NCI-H2196 (cell line): Measurements from ENCODE around the gene PARP16.
A peak's percentile ranks its signal among the peaks of the same experiment; 100 is the strongest.

Experiments used
- DNase-seq: peaks from one replicate; lab custom pipeline; 2025; ENCODE audit not compliant: unreplicated experiment; lab: John Stamatoyannopoulos, UW

The PARP16 gene

DNA sequence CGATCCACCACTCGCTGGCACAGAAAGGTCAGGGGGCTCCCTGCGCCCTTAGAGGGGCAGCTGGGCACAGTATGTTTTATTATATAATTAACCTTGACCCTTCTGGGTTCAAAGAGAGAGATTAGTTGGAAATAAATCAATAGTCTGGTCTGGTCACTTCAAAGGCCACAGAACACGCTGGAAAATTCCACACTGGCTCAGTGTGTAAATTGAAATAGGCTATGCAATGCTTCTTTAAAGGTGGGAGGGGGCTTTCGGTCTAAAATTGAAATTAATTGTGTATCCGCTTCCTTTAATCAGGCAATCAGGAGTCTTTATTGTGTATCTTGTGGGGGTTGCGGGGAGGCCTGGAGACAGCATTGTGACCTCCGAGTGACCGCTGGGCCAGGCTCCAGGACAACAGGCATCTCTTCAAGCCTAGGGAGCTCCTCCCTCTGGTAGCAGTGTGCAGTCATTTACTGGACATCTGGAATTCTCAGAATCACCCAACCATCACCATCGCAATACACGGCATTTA lies 25.8 kb upstream of the PARP16 start:
- no peak for DNase-seq

DNA sequence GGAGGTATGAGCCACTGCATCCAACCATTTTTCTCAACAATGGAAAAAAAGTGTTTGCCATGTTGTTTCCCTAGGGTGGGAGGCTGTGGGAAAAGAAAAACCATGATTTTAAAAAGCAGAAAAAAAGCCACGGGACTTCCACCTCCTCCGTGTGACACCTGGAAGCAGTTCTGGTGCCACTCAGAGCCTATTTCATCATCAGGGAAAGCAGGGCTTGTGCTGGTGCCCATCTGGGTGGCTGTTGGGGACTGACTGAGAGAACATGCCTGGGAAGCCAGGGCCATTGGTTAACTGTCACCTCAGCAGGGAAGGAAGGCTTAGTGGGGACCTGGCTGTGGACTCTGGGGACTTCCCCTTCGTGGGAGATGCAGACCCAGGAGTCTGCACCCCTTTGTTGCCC lies 25.1 kb upstream of the PARP16 start:
- DNase-seq, result no peak

DNA sequence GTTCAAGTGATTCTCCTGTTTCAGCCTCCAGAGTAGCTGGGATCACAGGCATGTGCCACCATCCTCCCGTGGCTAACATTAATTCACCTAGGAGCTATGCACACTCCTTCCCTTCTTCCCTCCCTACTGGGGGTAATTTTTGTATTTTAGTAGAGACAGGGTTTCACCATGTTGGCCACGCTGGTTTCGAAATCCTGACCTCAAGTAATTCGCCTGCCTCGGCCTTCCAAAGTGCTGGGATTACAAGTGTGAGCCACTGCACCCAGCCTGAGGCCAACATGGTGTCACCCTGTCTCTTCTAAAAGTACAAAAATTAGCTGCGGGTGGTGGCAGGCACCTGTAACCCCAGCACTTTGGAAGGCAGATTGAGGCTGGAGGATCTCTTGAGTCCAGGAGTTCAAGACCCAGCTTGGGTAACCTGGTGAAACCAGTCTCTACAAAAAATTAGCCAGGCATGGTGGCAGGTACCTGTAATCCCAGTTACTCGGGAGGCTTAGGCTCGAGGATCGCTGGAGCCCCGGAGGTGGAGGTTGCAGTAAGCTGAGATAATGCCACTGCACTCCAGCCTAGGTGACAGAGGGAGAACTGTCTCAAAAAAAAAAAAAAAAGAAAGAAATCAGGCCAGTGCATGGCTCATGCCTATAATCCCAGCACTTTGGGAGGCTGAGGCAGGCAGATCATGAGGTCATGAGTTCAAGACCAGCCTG lies 23.9 kb upstream of the PARP16 start:
- DNase-seq, result no peak

DNA sequence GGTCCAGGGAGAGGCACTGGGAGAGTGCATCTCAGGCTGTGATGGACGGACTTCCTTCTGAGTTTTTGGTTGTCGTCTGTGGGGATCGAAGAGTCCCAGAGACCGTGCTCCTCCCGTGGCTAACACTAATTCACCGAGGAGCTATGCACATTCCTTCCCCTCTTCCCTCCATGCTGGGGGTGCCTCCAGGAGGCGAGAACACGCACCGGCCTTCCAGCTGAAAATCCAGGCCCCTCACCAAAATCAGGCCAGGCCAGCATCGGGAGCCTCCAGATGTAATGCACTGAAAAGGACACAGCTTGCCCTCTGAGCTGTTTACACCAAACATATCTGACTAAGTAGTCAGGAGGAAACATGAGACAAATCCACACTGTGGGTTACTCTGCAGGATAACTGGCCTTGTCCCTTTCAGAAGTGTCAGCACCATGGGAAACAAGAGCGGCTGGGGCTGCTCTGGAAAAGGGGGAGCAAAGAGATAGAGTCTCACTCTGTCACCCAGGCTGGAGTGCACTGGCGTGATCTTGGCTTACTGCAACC lies 23.3 kb upstream of the PARP16 start:
- DNase-seq, result no peak

- no peak for DNase-seq
Measured at GRCh38 chr15:65307978-65308377, 21.3 kb upstream of the PARP16 start.

DNA sequence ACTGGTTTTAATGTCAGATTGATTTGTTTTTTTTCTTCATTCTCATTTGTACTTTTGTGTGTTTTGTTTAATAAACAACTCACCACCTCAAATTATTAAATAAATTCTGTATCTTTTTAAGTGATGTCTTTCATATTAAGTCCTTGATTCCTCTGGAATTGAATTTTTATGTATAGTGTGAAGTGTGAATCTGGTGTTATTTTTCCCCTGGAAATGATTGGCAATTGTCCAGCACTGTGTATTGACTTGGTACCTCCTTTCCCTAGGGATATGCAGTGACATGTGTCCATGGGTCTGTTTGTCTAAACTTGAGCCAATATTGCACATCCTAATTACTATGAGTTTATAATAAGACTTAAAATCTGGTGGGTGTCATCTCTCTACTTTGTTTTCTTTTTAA lies 19.9 kb upstream of the PARP16 start:
- DNase-seq, result no peak

GRCh38 chr15:65305776-65306175 lies 19.1 kb upstream of the PARP16 start:
- DNase-seq, result no peak

GRCh38 chr15:65305150-65305758 lies 18.6 kb upstream of the PARP16 start:
- peak; percentile 39 for DNase-seq

GRCh38 chr15:65304381-65305149 lies 17.9 kb upstream of the PARP16 start, which contains the start of gene RNU5B-1:
Gene RNU5B-1, plus strand, starts transcription at chr15:65304677.
- DNase-seq, result peak; percentile 76

DNA sequence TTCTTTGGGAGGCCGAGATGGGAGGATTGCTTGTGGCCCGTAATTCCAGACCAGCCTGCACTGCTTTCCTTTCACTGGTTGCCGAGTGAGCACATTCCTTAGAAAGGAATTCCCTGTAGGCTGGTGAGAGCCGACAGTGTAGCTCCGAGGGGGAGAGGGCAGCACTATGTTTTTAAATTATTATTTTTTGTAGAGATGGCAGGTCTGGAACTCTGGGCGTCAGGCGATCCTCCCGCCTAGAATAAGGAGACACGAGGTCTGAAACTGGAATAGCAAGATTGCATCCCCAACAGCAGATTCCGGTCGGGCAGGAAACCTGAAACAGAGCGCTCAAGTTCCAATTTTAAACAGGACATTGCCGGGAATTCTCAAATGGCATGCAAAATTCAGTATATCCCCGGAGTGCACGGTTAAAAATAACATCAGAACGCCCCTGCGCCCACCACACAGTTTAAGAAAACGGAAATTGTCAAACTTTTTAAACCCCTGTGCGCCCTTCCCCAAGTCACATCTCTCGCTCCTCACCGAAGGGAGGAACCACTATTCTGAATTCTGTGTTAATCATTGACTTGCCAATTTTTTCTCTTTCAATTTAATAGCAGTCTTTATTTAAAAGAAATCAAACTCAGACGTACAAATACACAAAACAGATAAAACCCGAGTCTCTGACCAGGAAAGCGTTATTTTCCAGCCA lies 17.2 kb upstream of the PARP16 start:
- peak; percentile 29 for DNase-seq

GRCh38 chr15:65302061-65302460 lies 15.4 kb upstream of the PARP16 start:
- DNase-seq, result no peak

GRCh38 chr15:65300924-65301441 lies 14.3 kb upstream of the PARP16 start:
- no peak for DNase-seq

GRCh38 chr15:65298731-65299130 lies 12.0 kb upstream of the PARP16 start:
- no peak for DNase-seq

- DNase-seq, result no peak
Measured at GRCh38 chr15:65292938-65293518, 6.3 kb upstream of the PARP16 start.

- no peak for DNase-seq
Measured at GRCh38 chr15:65290228-65290627, 3.5 kb upstream of the PARP16 start.

GRCh38 chr15:65289261-65289854 lies 2.7 kb upstream of the PARP16 start:
- DNase-seq, result no peak

GRCh38 chr15:65287520-65287855 lies 805 bp upstream of the PARP16 start:
- no peak for DNase-seq

DNA sequence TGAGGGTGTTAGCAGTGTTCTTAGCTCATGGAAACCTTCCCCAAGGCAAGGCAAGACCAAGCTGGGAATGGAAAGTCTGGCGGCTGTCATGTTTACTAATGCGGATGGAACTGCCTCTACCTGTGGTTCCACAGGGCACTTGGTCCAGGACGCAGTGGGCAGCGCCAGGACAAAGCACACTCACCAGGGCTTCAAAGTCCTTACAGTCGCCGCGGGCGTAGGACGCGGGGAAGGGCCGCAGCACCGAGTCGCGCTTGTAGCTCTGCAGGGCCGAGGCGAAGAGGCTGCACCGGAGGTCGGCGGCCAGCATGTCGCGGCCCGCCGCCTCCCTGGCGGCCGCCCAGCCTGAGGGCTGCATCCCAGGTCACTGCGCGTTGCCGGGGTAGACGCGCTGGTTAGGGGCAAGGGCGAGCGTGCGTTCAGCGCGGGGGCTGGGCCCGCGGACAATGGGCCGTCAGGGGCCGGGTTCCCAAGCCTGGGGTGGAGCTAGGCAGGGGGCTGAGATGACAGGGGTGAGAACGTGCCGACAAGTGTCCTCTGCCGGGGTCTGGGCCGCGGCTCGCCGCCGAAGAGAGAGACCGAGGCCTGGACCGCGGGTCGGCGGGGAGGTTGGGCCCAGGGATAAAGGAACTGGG lies 497 bp downstream of the PARP16 start:
- DNase-seq, result no peak

DNA sequence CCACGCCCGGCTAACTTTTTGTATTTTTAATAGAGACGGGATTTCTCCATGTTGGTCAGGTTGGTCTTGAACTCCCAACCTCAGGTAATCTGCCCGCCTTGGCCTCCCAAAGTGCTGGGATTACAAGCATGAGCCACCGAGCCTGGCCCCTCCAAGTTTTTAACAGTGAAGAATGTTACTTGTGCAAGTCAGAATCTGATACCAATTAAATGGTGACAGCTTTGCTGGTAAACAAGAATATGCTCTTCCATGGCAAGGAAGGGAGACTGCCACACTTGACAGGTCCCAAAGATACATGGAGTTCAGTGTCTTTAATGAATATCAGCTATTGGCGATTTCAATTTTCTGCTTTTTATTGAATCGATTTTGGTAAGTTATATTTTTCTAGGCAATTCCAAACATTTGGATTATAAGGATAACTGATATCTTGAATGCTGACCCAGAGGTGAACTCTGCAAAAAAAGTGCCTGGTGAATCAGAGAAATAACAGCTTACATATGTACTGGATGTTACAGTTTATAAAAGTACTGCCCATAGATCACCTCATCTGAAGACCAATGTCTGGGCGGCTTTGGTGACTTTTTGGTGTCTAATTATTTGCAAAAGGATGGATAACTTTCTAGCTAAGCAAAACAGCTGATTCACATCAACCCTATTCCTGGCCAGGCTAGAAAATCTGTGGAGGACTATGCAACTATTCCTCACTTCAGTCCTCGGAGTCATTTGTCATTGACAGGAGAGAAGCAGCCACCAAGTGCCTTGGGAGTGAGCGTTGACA lies 1.2 kb downstream of the PARP16 start:
- no peak for DNase-seq
